Spleen (tissue), 7 donors: ENCODE results near the gene GFM1.

Source experiments
- CTCF ChIP-seq, 11 experiments: fragments of 200-600 bp in 7 of 11; fragments of 450-650 bp in 4 of 11; sonication (generic) in 4 of 11; IDR thresholded peaks in 8 of 11; conservative IDR thresholded peaks in 3 of 11; 1 replicate in 7 of 11; 2 replicates in 4 of 11; pipeline versions ENCODE4 v1.4.0 to v1.8.0; 2016 to 2021; ENCODE audit warnings: antibody characterized with exemption in 11 of 11, inconsistent platforms in 4 of 11, mild to moderate bottlenecking in 1 of 11
- POLR2A ChIP-seq, 3 donors: fragments of 450-650 bp; IDR thresholded peaks; one replicate each; pipeline ENCODE4 v1.5.1; 2017; ENCODE audit warnings: antibody characterized with exemption in 3 of 3, mild to moderate bottlenecking in 1 of 3
- POLR2AphosphoS5 ChIP-seq, 3 donors: sonication (generic); formaldehyde crosslinking; IDR thresholded peaks; one replicate each; pipeline ENCODE4 v1.5.1; 2017; ENCODE audit warnings: antibody characterized with exemption in 3 of 3
- donor health status: DM: no; HTN: no; CAD: no; lungs with moderate emphysema.
- donor health status: DM: no; HTN: no; CAD: no.
- donor health status: DM: no; HTN: no; CAD: no.

GRCh38 chr3:158723991-158724390 is 79.7 kb downstream of the GFM1 start:
- no peak for TF ChIP-seq POLR2AphosphoS5 (IDR thresholded peaks at IDR 0.05)
- no peak for TF ChIP-seq CTCF (IDR thresholded peaks at IDR 0.05 in 8 of 11, conservative IDR thresholded peaks at IDR 0.05 in 3 of 11)
- no peak for TF ChIP-seq POLR2A (IDR thresholded peaks at IDR 0.05)
